ENCODE data around the gene CARF. TPM values are rescaled to one million over a fixed set of nuclear protein-coding genes. Genes with fewer than 3 reads are reported as not detected.
"Not testable (repeated sequence)": the region's sequence is repeated elsewhere in the genome, so short reads cannot be mapped to it uniquely, and the experiment has no call there.

CARF gene
- total RNA-seq, 1 donor from 2014 or later = 3.6 TPM

- Histone ChIP-seq H2AFZ (ENCODE audit: low read depth, low read length) (no peak overlapping the region), H3K4me2 (ENCODE audit: low read length) (no peak overlapping the region), H3K79me2 (ENCODE audit: insufficient read depth, low read length) (no peaks in the 10 kb centered on the region), H4K20me1 (ENCODE audit: insufficient read depth, low read length) (no peaks in the 10 kb centered on the region), H3K27ac (ENCODE audit: low read depth, low read length) (no peak overlapping the region), H3K4me1 (ENCODE audit: insufficient read depth, low read length) (no peaks in the 10 kb centered on the region), H3K36me3 (ENCODE audit: insufficient read depth, low read length) (no peaks in the 10 kb centered on the region), H3K9me3 (ENCODE audit: insufficient read depth, low read depth, low read length) (no peaks in the 10 kb centered on the region), H3K9ac (ENCODE audit: low read length) (no peak overlapping the region), H3K27me3 (ENCODE audit: insufficient read depth, low read length) (no peaks in the 10 kb centered on the region), H3K4me3 (ENCODE audit: insufficient read depth, low read depth, low read length) (no peak overlapping the region)
- H3K27me3 Mint-ChIP-seq (ENCODE audit: low read depth, unreplicated experiment) = no peaks in the 10 kb centered on the region
- no peak overlapping the region for H3K27ac Mint-ChIP-seq (ENCODE audit: unreplicated experiment)
- FAIRE-seq = no peak
- no peaks in the 10 kb centered on the region for H3K36me3 Mint-ChIP-seq (ENCODE audit: low read depth, unreplicated experiment)
- TF ChIP-seq CTCF (IDR thresholded peaks at IDR 0.05; ENCODE audit: insufficient read depth, low read depth, low read length) (no peak), EZH2 (IDR thresholded peaks at IDR 0.05; ENCODE audit: insufficient read depth, low read length) (no peak)
- no peak overlapping the region for H3K4me3 Mint-ChIP-seq (ENCODE audit: unreplicated experiment)
- no peaks in the 10 kb centered on the region for H3K9me3 Mint-ChIP-seq (ENCODE audit: unreplicated experiment)
- H3K4me1 Mint-ChIP-seq (ENCODE audit: low read depth, unreplicated experiment) = no peaks in the 10 kb centered on the region
- DNase-seq (ENCODE audit: low read depth) = no peak
Measured at GRCh38 chr2:202990501-202990900, 78.4 kb downstream of the CARF start.

DNA sequence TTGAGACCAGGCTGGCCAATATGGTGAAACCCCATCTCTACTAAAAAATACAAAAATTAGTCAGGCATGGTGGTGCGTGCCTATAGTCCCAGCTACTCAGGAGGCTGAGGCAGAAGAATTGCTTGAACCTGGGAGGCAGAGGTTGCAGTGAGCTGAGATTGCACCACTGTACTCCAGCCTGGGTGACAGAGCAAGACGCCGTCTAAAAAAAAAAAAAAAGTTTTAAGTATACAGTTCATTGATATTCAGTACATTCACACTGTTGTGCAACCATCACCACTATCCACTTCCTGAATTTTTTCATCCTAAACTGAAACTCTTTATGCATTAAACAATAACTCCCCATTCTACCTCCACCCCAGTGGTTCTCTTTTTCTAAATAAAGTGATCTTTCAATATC, 85.0 kb downstream of the CARF start:
- not testable (repeated sequence) for FAIRE-seq; H3K9ac ChIP-seq (ENCODE audit: low read length); H3K4me3 Mint-ChIP-seq (ENCODE audit: unreplicated experiment); H3K27ac ChIP-seq (ENCODE audit: low read depth, low read length); DNase-seq (ENCODE audit: low read depth); H3K9me3 ChIP-seq (ENCODE audit: insufficient read depth, low read depth, low read length); H4K20me1 ChIP-seq (ENCODE audit: insufficient read depth, low read length); H3K79me2 ChIP-seq (ENCODE audit: insufficient read depth, low read length); H3K27me3 Mint-ChIP-seq (ENCODE audit: low read depth, unreplicated experiment); H3K27ac Mint-ChIP-seq (ENCODE audit: unreplicated experiment); H3K4me2 ChIP-seq (ENCODE audit: low read length); H3K27me3 ChIP-seq (ENCODE audit: insufficient read depth, low read length); H3K4me1 Mint-ChIP-seq (ENCODE audit: low read depth, unreplicated experiment); H3K4me1 ChIP-seq (ENCODE audit: insufficient read depth, low read length); H3K36me3 ChIP-seq (ENCODE audit: insufficient read depth, low read length); H3K36me3 Mint-ChIP-seq (ENCODE audit: low read depth, unreplicated experiment); H3K9me3 Mint-ChIP-seq (ENCODE audit: unreplicated experiment); H3K4me3 ChIP-seq (ENCODE audit: insufficient read depth, low read depth, low read length); H2AFZ ChIP-seq (ENCODE audit: low read depth, low read length)

- TF ChIP-seq CTCF (IDR thresholded peaks at IDR 0.05; ENCODE audit: insufficient read depth, low read depth, low read length) = no peak
- no peak for TF ChIP-seq EZH2 (IDR thresholded peaks at IDR 0.05; ENCODE audit: insufficient read depth, low read length)
- H3K4me1 Mint-ChIP-seq (ENCODE audit: low read depth, unreplicated experiment) = peaks cover 3% of the 10 kb centered on the region
- FAIRE-seq (no peak), DNase-seq (ENCODE audit: low read depth) (no peak)
- Histone ChIP-seq H2AFZ (ENCODE audit: low read depth, low read length) (no peak overlapping the region), H4K20me1 (ENCODE audit: insufficient read depth, low read length) (no peaks in the 10 kb centered on the region), H3K9me3 (ENCODE audit: insufficient read depth, low read depth, low read length) (no peaks in the 10 kb centered on the region), H3K4me2 (ENCODE audit: low read length) (no peak overlapping the region), H3K27me3 (ENCODE audit: insufficient read depth, low read length) (no peaks in the 10 kb centered on the region), H3K9ac (ENCODE audit: low read length) (no peak overlapping the region), H3K36me3 (ENCODE audit: insufficient read depth, low read length) (no peaks in the 10 kb centered on the region), H3K4me3 (ENCODE audit: insufficient read depth, low read depth, low read length) (no peak overlapping the region), H3K79me2 (ENCODE audit: insufficient read depth, low read length) (no peaks in the 10 kb centered on the region), H3K27ac (ENCODE audit: low read depth, low read length) (no peak overlapping the region), H3K4me1 (ENCODE audit: insufficient read depth, low read length) (no peaks in the 10 kb centered on the region)
- H3K4me3 Mint-ChIP-seq (ENCODE audit: unreplicated experiment) = no peak overlapping the region
- no peaks in the 10 kb centered on the region for H3K36me3 Mint-ChIP-seq (ENCODE audit: low read depth, unreplicated experiment)
- no peak overlapping the region for H3K27ac Mint-ChIP-seq (ENCODE audit: unreplicated experiment)
- no peaks in the 10 kb centered on the region for H3K27me3 Mint-ChIP-seq (ENCODE audit: low read depth, unreplicated experiment)
- no peaks in the 10 kb centered on the region for H3K9me3 Mint-ChIP-seq (ENCODE audit: unreplicated experiment)
Measured at GRCh38 chr2:203002054-203002821, 90.2 kb downstream of the CARF start.

Measured in astrocyte (in vitro differentiated cells and primary cell).